GM21390 (cell line): ENCODE measurements around the gene BEST3.

Experiments
- ATAC-seq: cut with Tn5 transposase; IDR thresholded peaks from one replicate; pipeline ENCODE4 v1.9.1; 2021; ENCODE audit not compliant: unreplicated experiment

BEST3 gene

DNA sequence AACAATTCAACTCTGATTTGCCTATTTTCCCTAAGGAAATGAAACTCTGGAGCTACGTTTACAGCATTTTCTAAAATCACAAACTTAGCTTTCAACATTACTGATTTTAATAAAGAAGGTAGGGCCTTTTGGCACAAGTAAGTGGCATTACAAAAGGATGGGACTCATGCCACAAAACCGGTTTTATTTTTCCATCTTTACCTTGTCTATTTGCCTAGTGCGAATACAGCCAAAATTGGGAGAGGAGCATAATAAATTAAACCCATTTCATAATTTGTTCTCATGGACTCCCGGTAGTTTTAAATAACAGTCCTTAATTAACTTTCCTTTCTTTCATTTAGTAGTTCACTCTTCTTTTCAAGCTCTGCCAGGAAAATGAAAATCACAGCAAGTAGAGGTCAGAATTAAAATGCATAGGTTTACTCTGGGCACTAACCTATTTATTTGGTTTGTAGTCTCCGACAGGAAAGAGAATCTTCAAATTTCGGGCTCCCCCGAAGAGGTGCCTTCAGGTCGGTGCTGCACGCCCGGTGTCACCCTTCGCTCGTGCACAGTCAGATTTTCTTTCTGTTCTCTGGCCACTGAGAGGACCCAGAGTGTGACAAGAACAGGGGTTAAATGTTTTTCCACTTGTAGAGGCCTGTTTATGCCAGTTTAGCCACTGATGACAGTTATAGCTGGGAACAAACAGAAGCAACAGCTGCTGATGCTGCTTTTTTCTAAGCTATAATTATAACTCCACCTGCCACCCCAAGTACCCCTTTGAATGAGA is at the start of gene BEST3:
Gene BEST3, minus strand, starts transcription at position 535 of the 772 bp plus-strand sequence. CDS start 1,505 bp downstream, outside the sequence.
- no peak for ATAC-seq

DNA sequence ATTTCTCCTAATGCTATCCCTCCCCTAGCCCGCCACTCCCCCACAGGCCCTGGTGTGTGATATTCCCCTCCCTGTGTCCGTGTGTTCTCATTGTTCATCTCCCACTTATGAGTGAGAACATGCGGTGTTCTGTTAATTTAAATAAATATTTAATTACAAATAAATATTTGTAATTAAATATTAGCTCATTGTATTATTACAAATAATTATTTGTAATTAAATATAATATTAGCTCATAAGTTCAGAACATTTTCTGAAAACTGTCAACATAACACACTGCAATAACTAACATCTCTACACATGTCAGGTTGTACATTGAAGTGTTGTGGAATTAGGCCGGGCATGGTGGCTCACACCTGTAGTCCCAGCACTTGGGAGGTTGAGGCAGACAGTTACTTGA is 45.0 kb upstream of the BEST3 start:
- no peak for ATAC-seq

DNA sequence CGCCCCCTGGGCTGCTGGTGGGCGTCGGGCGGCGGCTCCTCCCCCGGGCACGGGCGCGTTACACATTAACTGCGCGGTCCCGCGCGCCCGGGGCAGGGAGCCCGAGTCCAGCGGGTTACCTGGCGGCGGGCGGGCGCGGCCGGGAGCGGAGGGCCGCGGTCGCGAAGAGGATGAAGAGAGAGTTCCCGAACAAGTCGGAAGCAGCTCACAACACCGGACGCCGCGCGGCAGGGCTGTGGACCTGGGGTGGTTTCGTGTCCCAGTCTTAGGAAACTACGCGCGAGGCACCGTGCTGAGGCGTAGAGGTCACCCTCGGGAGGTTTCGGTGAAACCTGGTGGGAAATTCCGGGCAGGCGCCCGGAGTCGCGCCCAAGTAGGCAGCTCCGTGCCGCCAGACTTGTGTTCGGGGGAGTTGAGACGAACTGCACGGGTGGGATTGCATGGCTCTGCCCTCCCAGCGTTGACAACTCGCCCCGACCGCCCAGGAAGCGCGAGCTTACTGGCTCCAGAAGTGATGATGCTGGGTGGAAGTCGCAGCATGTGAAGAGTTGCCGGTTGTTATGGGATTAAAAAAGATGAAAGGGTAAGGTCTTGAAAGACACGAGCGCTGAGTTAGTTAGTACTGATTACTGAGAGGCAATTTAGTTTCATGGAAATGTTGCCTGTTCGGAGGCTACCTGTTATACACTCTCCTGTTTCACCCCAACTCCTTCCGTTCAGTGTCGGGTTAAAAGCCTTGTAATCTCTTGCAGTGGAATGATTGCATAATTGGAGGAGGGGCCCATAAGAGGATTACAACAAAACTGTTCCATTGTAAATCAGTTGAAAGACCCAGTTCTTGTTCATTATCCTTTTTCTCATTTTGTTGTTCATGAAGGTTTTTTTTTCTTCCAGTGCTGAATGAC is 40.4 kb upstream of the BEST3 start:
- ATAC-seq: peak; percentile 39

DNA sequence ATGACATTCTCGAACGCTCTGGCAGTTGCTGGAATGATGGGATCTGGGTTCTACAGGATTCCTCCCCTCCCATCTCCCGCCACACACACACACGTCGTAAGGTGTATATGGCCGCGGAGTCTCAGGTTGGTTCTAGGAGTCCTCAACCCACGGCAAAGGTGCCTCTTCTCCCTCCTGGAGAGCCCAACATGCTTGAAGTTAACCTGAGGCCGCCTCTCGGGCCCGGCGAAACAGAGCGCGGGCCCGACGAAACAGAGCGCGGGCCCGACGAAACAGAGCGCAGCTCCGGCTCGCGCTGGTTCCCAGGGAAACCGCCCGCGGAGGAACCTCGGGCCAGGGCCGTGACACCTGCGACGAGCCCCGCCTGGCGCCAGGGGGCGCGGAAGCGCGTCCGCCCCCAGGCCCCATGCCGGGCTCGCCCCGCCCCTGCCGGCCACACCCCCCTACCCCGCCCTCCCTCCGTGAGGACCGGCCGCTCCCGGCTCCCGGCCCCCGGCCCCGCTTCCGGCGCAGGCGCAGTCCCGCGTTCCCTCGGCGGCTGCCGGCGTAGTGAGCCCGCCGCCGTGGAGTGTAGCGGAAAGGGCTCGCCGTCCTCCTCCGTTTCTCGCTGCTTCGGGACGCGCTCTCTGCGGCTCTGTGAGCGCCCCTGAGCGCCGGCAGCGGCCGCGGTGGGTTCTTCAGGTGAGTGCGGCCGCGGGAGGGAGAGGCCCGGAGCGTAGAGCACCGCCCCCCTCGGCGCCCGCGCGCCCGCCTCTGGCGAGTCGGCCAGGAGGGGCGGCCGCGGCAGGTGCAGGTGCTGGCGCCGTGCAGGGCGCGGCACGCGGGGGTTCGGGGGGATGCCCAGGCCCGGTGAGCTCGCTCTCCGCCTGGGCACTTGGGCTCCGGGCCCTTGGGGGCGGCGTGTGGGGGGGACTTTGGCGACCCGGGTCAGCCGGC is 39.5 kb upstream of the BEST3 start, which contains the start of gene RAB3IP:
Gene RAB3IP, plus strand, starts transcription at position 510 of the 936 bp plus-strand sequence. CDS start 16,549 bp downstream, outside the sequence.
- ATAC-seq: peak; percentile 83

DNA sequence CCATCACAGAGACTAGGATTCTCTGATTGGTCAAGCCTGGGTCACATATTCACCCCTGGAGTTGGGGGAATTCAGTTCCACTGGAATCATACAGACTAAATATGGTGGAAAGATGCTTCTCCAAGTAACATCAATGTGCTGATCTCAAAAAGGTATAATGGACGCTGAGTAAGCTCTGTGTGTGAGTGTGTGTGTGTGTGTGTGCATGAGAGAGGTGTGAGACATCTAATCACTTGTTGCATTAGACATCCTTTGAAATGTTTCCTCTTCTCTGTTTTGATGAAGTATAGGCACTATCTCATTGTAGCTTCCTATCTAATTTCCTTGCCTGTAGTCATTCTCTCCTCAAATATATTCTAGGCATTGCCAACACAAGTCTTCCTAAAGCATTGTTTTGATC is 34.5 kb upstream of the BEST3 start:
- ATAC-seq: no peak

DNA sequence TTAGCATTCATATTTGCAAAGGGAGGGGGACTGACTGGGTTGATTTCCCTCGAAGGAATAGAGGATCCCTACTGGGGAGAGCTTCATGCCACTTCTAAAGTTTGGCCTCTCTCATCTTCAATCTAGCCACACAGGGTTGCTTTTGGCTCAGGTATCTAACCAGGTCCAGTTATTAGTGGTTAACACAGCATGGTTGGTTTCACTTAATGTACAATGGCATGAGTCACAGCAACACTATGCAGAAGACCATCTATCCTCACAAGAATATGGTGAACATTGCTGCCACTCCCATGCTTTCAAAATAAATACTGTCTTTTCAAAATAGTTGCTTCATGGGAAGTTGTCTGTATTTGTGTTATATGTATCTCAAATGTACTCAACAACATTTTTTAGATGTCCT is 33.0 kb upstream of the BEST3 start:
- ATAC-seq: no peak

DNA sequence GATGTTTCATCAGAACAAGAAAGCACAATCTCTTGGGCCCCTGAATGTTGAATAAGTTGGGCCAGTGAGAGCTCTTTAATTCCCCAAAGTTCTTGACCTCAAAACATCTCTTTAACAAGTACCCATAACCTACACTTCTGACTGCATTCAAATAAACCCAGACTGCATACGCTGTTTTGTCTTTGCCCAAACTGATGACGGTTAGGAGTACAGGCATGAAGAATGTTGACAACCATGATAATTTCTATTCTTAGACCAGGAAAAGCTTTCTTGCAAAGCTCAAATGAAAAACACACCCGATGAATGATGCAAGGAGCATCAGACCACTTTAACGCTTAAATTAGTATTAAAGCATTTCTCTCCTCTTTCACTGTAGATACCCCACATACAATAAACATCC is 27.8 kb upstream of the BEST3 start:
- no peak for ATAC-seq

DNA sequence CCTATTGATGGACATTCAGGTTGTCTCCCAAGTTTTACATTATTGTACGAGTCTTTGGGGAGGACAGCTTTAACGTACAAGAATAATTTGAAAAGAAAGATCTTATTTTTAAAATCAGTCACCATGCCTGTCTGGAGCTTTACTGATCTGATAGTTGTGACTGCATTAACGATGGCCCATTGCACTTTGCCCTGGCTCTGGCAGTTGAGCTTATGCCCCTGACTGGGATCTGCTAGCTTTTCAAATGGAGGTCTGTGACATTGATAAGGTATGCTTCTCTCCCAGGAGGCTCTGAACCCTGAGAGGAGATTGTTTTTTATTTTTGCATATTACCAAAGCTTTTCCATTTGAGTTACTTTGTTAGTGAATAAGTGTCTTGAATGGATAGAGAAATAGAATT is 21.6 kb upstream of the BEST3 start:
- ATAC-seq: no peak

DNA sequence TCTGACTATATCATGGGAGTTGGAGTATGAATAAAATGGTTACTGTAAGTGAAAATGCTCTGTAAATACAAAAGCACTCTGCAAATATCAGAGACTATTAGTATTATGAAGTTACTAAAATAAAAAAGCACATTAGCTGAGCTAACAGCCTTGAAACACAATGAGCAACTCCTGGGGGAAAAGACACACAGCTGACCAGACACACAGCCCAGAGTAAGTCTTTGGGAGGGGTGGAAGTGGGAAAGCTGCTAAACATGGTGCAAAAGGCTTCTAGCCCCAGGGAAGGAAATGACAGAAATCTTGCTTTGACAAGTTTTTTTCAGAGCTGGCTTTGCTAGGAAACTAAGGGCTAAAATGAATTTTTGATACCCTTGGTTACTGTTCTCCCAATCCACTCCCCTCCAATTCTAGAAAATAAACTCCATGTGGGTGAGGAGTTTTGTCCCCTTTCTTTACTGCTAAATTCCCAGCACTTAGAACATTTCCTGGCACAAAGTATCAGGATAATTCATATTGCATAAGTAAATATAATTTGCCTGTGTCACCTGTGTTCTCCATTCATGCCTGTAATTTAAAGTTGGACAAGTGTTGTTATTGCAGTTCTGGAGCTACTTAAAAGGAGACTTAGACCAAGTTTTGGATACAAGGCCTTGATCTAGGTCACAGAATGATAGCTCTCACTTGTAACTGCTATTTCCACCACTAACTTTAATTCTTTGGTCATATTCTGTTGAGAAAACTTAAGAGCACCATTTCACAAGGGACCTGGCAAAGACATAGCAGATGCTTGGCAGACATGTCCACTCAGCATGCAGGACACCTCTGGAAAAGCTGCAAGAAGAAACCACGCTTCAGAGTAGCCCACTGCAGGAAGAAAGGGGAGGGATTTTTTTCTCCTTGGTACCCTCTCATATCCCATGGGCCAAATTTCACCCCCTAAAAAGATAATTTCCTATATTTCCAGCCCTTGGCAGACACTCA is 20.5 kb upstream of the BEST3 start:
- no peak for ATAC-seq

DNA sequence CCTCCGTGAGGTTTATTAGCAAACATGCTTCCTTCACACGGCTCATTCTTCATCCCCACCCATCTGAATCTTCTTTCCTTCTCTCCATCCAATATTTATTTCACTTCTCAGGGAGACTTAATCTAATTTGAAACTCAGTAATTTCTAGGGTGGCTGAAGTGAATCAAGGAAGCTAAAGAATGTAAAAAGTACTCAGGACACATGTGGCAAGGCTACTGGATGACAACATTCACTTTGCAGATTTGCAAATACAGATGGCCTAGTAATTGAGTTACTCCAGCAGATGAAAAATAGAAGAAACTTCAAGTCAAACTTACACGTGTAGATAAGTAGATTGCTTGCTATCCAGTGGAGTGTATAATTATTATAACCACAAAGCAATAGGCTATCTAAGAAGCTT is 15.4 kb upstream of the BEST3 start:
- no peak for ATAC-seq

DNA sequence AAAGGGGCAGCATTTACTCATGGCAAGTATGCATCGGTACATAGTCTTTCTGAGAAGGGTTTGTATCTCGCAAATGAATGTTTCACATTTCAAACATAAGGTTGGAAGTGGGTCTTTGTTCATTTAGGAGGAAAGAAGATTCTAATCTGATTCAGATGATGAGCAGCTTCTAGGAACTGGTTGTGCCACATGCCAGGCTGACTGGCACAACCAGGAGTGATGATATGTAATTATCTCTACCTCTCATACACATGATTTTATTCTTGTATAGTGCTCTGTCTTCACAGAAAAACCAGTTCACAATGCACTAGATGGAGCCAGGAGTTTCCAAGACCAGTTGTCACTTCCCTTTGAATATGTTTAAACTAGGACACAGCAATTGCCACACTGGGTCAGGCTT is 13.7 kb upstream of the BEST3 start:
- ATAC-seq: no peak

DNA sequence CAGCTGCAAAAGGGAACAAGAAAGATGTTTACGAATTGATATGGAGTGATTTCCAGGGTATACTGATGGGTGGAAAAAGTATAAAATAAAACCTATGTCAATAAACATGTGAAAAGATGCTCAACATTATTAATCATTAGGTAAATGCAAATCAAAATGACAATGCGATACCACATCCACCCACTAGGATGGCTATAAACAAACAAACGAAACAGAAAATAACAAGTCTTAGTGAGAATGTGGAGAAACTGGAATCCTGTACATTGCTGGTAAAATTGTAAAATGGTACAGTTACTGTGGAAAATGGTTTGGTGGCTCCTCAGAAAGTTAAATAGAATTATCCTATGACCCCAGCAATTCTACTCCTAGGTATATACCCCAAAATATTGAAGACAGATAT is 9.5 kb upstream of the BEST3 start:
- no peak for ATAC-seq

DNA sequence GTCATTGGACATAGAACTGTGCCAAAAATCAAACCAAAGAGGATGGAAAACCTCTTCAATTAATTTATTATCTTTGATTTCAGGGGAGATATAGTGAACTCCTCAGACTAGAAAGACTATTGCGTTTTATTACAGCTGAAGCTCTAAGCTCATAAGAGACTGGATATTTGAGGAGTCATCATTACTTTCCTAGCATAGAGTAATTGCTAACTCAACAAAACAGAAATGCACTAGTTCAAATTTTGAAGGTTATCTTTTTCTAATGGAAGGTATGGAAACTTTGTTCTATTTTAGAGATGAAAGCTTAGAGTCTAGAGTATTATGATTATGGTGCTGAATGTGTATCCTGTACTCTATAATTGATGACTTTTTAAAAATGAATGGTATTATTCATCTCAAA is 5.3 kb upstream of the BEST3 start:
- no peak for ATAC-seq

DNA sequence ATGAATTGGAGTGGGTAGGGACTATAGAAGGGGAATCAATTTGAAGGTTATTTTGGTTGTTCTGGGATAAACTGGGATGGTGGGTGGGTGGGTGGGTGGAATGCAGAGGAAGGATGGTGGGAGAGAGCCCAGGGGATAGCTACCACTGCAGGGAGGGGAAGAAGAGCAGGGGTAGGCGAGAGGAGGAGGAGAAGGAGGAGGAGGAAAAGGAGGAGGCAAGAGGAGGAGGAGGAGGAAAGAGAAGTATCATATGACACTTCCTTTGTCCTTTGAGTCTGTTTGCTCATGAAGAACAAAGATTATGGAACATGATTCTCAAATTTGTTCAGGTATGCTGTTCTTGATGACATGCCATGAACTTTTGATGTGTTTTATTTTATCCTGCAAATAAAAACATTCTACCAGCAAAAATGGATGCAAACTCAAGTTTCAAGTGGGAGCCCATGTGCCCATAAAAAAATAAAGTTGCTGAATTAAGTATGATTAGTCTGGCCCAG is 4.1 kb upstream of the BEST3 start:
- ATAC-seq: no peak

DNA sequence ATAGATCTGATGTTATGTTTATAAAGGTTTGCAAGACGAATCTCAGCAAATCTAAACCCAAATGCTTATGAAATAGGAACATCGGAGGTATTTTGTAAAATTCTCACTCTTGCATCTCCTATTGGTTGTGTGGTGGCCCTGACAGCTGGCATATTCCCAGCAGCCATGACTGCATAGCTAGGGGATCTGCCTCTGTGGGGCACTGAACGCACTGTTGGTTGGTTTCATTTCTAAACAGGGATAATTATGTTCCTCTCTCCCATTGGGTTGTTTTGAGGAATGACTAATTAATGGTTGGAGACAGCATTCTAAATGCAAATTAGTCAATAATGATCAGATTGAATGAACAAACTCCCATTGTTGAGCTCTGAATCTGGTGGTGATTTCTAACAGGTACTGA is 2.7 kb upstream of the BEST3 start:
- ATAC-seq: no peak

DNA sequence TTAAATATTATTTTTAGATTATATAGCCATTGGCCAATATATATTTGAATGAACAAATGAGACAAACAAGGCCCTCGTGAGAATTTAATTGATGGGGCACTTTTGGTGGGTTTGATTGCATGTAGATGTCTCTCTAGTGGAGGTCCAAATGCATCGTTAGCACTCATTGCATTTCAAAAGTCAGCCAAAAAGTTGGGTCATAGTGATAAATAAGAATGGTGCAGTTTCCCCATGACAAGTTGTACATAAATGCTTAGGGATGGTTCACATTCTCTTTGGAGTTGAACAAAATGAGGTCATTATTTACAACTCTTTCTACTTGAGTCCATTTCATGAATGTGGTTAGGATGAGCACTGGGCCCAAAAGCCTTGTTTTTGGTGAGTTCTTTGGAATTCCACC is 1.0 kb downstream of the BEST3 start:
- no peak for ATAC-seq

DNA sequence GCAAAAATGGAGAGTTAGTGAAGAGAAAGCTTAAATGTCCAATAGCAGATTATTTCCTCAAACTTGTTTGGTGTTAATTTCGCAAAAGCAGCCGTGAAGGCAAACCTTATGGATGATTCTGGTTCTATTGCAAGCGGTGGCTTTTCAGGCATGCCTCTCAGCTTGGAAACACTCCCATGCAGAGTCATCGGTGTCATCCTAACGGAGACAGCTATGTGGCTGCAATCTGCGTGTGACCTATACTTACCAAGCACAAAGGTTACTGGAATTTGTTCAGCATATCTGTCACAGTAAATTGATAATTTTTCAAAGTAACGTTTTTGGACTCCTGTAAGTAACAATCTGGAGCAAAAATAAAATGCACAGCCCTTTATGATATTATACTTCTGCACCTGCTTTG is 5.0 kb downstream of the BEST3 start:
- no peak for ATAC-seq

DNA sequence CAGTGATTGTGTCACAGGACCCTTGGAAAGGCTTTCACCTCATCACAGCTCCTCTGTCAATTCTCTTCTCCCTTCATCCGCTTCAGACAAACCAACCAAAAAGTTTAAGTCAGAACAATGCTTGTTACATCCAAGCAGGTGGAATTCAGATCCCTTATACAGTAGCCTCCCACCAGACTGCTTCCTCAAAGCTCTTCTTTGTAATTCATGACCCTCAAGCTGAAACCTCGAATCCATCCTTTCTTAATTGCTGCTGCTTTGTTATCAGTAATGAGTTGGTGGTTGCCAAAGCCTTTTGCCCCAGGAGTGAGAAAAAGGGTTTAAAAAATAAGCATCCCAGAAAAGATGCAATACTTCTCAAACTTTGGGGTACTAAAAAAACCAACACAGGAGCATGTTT is 9.5 kb downstream of the BEST3 start:
- no peak for ATAC-seq
